Upper lobe of left lung (tissue), 6 donors: ENCODE results near the gene C4orf50. TPM values are rescaled to one million over a fixed set of nuclear protein-coding genes. Genes with fewer than 3 reads are reported as not detected.

Experiments used
- ATAC-seq, 2 donors: fragments of 200-7000 bp; cut with Tn5 transposase; one replicate each; pipeline ENCODE4 v1.9.1; 2022; ENCODE audit warnings: mild to moderate bottlenecking in 2 of 2, moderate library complexity in 2 of 2; ENCODE audit not compliant: low FRiP score in 2 of 2
- DNase-seq, 2 donors: peaks; one replicate each; pipeline ENCODE4 v3.0.0-alpha.2; 2019 to 2020
- H3K27ac ChIP-seq, 4 donors: fragments of 200-600 bp; sonication (generic); one replicate each; pipeline ENCODE4 v1.5.1; 2016 to 2019
- H3K27me3 ChIP-seq, 4 donors: fragments of 200-600 bp; sonication (generic); one replicate each; pipeline ENCODE4 v1.5.1; 2017 to 2019
- H3K36me3 ChIP-seq, 4 donors: fragments of 200-600 bp; sonication (generic); one replicate each; pipeline ENCODE4 v1.5.1; 2016 to 2019
- H3K4me1 ChIP-seq, 4 donors: fragments of 200-600 bp; sonication (generic); one replicate each; pipeline ENCODE4 v1.5.1; 2018 to 2019
- H3K4me3 ChIP-seq, 4 donors: fragments of 200-600 bp; sonication (generic); one replicate each; pipeline ENCODE4 v1.5.1; 2017 to 2019; ENCODE audit warnings: mild to moderate bottlenecking in 2 of 4, moderate library complexity in 1 of 4
- H3K9me3 ChIP-seq, 4 donors: fragments of 200-600 bp; sonication (generic); one replicate each; pipeline ENCODE4 v1.5.1; 2018 to 2019
- EP300 ChIP-seq, 4 donors: sonication (generic); formaldehyde crosslinking; IDR thresholded peaks; one replicate each; pipeline ENCODE4 v1.5.1; 2017; ENCODE audit warnings: antibody characterized with exemption in 4 of 4, control low read depth in 2 of 4
- POLR2A ChIP-seq, 4 donors: fragments of 450-650 bp; IDR thresholded peaks; one replicate each; pipeline ENCODE4 v1.5.1; 2016 to 2017; ENCODE audit warnings: antibody characterized with exemption in 4 of 4, mild to moderate bottlenecking in 2 of 4
- POLR2AphosphoS5 ChIP-seq, 2 donors: sonication (generic); formaldehyde crosslinking; IDR thresholded peaks; one replicate each; pipeline ENCODE4 v1.5.1; 2017; ENCODE audit warnings: antibody characterized with exemption in 2 of 2
- WGBS, 2 donors: methylation state at CpG; one replicate each; pipeline ENCODE4 v1.1.5; 2017 to 2018; 5-methylcytosine and 5-hydroxymethylcytosine counted together
- total RNA-seq, 6 donors: library from RNA; depleted of rRNA in 4 of 6; stranded (reverse); fragments of >200 nt in 4 of 6; gene quantifications; one replicate each; pipeline versions ENCODE4 v1.1.0 to v1.2.1, GENCODE V29; 2016 to 2021
- TF ChIP-seq, protein P1 (sequence below), 6 experiments: fragments of 450-650 bp in 4 of 6; fragments of 200-600 bp in 2 of 6; sonication (generic) in 2 of 6; IDR thresholded peaks; one replicate each; pipeline ENCODE4 v1.5.1; 2016 to 2019; ENCODE audit warnings: antibody characterized with exemption in 6 of 6
- donor health status: DM: no; HTN: no; CAD: no; lungs with moderate emphysema.
- donor health status: DM: no; HTN: yes; CAD: no; lungs with severe emphysema.

The C4orf50 gene
- total RNA-seq, 6 donors from 2014 or later = 0.03 to 1.3 (median 0.65) TPM

DNA sequence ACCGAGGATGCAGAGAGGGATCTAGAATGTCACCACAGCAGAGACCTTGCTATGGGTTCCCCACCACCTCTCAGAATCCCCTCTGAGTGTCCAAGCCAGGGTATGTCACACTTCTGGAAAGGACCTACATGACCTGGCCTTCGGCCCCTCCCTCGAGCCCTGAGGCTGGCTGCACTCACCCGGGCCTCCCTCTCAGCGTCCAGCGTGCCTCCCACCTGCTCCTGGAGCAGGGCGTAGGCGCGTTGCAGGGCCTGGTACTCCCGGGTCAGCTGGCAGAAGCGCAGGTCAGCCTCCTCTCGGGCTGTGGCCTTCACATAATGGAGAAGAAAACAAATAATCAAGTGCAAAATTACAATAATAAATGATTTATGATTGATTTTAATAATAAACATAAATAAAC is 43.9 kb upstream of the C4orf50 start:
- Histone ChIP-seq H3K27ac (no peak overlapping the region), H3K36me3 (no peaks in the 10 kb centered on the region), H3K27me3 (no peaks in the 10 kb centered on the region), H3K9me3 (peaks cover 10 to 40% (median 31%) of the 10 kb centered on the region in 4 donors), H3K4me3 (no peak overlapping the region), H3K4me1 (no peaks in the 10 kb centered on the region)
- DNase-seq = no peak
- 82 to 94% methylated on average over 7 to 12 of the region's 12 CpGs for WGBS, 2 donors
- ATAC-seq = no peak
- TF ChIP-seq, protein P1, sequence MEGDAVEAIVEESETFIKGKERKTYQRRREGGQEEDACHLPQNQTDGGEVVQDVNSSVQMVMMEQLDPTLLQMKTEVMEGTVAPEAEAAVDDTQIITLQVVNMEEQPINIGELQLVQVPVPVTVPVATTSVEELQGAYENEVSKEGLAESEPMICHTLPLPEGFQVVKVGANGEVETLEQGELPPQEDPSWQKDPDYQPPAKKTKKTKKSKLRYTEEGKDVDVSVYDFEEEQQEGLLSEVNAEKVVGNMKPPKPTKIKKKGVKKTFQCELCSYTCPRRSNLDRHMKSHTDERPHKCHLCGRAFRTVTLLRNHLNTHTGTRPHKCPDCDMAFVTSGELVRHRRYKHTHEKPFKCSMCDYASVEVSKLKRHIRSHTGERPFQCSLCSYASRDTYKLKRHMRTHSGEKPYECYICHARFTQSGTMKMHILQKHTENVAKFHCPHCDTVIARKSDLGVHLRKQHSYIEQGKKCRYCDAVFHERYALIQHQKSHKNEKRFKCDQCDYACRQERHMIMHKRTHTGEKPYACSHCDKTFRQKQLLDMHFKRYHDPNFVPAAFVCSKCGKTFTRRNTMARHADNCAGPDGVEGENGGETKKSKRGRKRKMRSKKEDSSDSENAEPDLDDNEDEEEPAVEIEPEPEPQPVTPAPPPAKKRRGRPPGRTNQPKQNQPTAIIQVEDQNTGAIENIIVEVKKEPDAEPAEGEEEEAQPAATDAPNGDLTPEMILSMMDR (IDR thresholded peaks at IDR 0.05) = no peak
- TF ChIP-seq POLR2A (IDR thresholded peaks at IDR 0.05) = no peak
- no peak for TF ChIP-seq POLR2AphosphoS5 (IDR thresholded peaks at IDR 0.05)
- TF ChIP-seq EP300 (IDR thresholded peaks at IDR 0.05) = no peak

DNA sequence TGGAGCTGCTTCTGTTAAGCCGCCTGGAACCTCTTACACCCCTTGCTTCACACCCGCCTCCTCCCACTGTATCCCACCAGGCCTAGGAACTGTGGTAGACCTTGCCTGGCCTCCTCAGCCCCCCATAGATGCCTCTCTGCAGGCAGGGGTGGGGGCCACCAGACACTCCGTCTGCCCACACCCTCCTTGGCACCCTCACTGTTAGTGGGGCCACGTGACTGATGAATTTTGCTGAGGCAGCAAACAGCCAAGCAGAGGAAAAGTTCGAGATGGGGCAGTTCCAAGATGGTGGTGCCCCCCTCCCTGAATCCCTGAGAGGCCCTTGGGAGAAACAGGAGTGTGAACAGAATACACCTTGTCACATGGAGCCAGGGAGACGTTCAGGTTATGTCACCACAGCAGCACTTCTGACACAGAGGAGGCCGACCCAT is 41.2 kb upstream of the C4orf50 start:
- H3K36me3 ChIP-seq = no peaks in the 10 kb centered on the region
- peaks cover 10 to 40% (median 31%) of the 10 kb centered on the region in 4 donors for H3K9me3 ChIP-seq
- 90 to 94% methylated on average over 5 to 7 of the region's 7 CpGs for WGBS, 2 donors
- H3K4me1 ChIP-seq = no peaks in the 10 kb centered on the region
- no peaks in the 10 kb centered on the region for H3K27me3 ChIP-seq
- no peak overlapping the region for H3K4me3 ChIP-seq
- DNase-seq (no peak), ATAC-seq (no peak)
- no peak overlapping the region for H3K27ac ChIP-seq
- TF ChIP-seq POLR2A (IDR thresholded peaks at IDR 0.05) = no peak
- TF ChIP-seq EP300 (IDR thresholded peaks at IDR 0.05) = no peak
- TF ChIP-seq, protein P1 (IDR thresholded peaks at IDR 0.05) = no peak
- TF ChIP-seq POLR2AphosphoS5 (IDR thresholded peaks at IDR 0.05) = no peak

DNA sequence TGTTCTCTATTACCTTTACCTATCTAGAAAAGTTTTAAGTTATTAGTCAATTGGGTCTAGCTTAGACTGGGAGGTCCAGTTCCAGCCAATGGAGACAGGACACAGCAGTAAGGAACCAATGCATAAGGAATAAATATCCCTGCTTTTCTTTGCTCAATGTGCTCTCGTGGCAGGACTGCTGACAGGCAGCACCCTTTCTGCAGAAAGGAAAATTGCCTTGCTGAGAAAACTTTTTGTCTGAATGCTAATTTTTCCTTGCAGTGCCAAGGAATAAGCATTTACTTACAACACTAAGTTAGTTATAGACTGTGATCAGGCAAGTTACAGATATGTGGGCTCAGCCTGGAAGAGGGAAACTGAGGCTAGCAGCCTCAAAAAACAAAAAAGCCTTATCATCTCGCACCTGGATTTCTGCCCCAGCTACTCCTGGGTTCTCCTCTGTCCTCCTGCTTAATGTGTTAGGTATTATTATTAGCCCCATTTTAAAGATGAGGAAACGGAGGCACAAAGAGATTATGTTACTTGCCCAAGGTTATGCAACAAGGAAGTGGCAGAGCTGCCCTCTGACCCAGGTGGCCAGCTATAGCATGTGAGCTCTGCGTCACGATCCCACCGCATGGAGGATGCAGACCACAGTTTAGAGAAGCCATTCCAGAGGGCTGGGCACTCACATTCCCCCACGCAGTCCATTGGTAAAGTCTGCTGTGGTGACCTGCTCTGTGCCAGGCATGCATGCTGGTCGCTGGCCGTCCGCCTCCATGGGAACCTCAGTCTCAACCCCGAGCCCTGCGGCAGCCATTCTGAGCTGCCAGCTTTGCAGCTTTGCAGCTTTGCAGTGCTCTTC is 40.5 kb upstream of the C4orf50 start:
- DNase-seq (no peak), ATAC-seq (no peak)
- Histone ChIP-seq H3K27ac (no peak overlapping the region), H3K4me1 (no peaks in the 10 kb centered on the region), H3K4me3 (no peak overlapping the region), H3K27me3 (no peaks in the 10 kb centered on the region), H3K36me3 (no peaks in the 10 kb centered on the region), H3K9me3 (peaks cover 10 to 40% (median 31%) of the 10 kb centered on the region in 4 donors)
- TF ChIP-seq EP300 (IDR thresholded peaks at IDR 0.05) (no peak), POLR2A (IDR thresholded peaks at IDR 0.05) (no peak), POLR2AphosphoS5 (IDR thresholded peaks at IDR 0.05) (no peak)
- TF ChIP-seq, protein P1 (IDR thresholded peaks at IDR 0.05) = no peak
- 89 to 96% methylated on average over 8 to 12 of the region's 12 CpGs for WGBS, 2 donors

DNA sequence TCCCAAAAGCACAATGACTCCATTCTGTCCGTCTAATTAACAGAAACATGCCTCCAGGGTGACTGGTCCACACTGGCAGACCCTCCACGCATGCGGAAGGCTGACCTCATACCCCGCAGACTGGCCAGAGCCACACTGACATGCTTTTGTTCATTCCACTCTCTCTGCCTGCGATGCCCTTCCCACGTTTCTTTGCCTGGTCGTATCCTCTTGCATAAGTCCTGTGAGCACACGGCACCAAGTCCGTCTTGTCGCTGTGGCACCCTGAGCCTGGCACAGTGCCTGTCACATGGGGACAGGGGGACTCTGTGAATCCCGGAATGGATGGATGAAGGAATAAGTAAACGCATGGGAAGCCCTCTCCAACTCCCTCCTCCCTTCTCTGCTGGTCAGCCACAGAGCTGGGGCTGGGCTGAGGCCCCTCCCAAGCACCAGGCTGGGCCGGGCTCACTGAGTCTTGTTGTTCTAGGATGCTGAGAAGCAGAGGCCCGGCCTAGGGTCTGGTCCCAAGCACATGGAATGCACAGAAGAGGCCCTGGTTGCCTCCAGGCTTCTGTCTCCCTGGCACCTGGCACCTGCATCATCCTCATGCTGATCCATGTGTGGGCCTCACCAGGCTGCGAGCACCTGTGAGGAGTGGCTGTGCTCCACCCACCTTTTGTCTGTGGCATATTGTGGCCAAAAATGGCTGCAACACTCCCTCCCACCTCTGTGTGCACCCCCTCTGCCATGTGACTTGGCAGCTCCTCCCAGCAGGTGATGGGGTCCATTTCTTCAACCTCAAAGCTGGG is 38.9 kb upstream of the C4orf50 start:
- Histone ChIP-seq H3K27ac (no peak overlapping the region), H3K36me3 (no peaks in the 10 kb centered on the region), H3K9me3 (peaks cover 10 to 40% (median 31%) of the 10 kb centered on the region in 4 donors), H3K4me1 (no peaks in the 10 kb centered on the region), H3K27me3 (no peaks in the 10 kb centered on the region), H3K4me3 (no peak overlapping the region)
- ATAC-seq = no peak
- TF ChIP-seq POLR2AphosphoS5 (IDR thresholded peaks at IDR 0.05) (no peak), POLR2A (IDR thresholded peaks at IDR 0.05) (no peak)
- no peak for DNase-seq
- WGBS, 2 donors = 90 to 93% methylated on average over 14 to 15 of the region's 15 CpGs

DNA sequence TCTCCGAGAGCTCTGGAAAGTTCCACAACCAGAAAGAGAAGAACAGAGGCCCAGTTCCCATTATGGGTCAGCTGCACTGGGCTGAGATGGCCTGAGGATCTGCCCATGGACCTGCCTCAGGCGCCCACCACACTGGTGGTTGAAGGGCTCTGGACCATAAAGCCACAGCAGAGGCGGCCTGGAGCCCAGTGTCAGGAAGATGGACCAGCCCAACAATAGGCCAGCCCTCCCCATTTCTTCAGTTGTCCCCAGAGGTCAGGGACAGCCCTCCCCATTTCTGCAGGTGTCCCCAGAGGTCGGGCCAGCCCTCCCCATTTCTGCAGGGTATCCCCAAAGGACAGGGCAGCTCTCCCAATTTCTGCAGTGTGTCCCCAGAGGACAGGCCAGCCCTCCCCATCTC is 37.2 kb upstream of the C4orf50 start:
- TF ChIP-seq POLR2A (IDR thresholded peaks at IDR 0.05) (no peak), POLR2AphosphoS5 (IDR thresholded peaks at IDR 0.05) (no peak), EP300 (IDR thresholded peaks at IDR 0.05) (no peak)
- TF ChIP-seq, protein P1 (IDR thresholded peaks at IDR 0.05) = no peak
- H3K27ac ChIP-seq = no peak overlapping the region
- H3K36me3 ChIP-seq = no peaks in the 10 kb centered on the region

More for the DNA sequence above, 37.2 kb upstream of the C4orf50 start:
- Histone ChIP-seq H3K27me3 (no peaks in the 10 kb centered on the region), H3K4me3 (no peak overlapping the region), H3K4me1 (no peaks in the 10 kb centered on the region), H3K9me3 (peaks cover 10 to 34% (median 30%) of the 10 kb centered on the region in 4 donors)
- WGBS, 2 donors = 86 to 89% methylated on average over 3 to 4 of the region's 4 CpGs
- DNase-seq = no peak
- ATAC-seq = no peak
